Endodermal cell (in vitro differentiated cells): ENCODE results near the gene NR2E3. TPM values are rescaled to one million over a fixed set of nuclear protein-coding genes. Genes with fewer than 3 reads are reported as not detected.

Source experiments
- DNase-seq: peaks from one replicate; pipeline ENCODE4 v3.0.0-alpha.2; 2017
- H3K27ac ChIP-seq: 2 replicates; pipeline ENCODE4 v1.5.1; 2013; ENCODE audit warnings: mild to moderate bottlenecking, low read depth, low read length, moderate library complexity
- H3K27me3 ChIP-seq: 2 replicates; pipeline ENCODE4 v1.6.1; 2013; ENCODE audit warnings: mild to moderate bottlenecking, low read length, moderate library complexity; ENCODE audit not compliant: insufficient read depth, control insufficient read depth, poor library complexity, severe bottlenecking
- H3K36me3 ChIP-seq: 2 replicates; pipeline ENCODE4 v1.7.0; 2013; ENCODE audit warnings: mild to moderate bottlenecking, low read length, moderate library complexity; ENCODE audit not compliant: control insufficient read depth, insufficient read depth
- H3K4me1 ChIP-seq: one replicate; pipeline ENCODE4 v1.7.0; 2013; ENCODE audit warnings: low read length; ENCODE audit not compliant: control insufficient read depth, insufficient read depth
- H3K4me3 ChIP-seq: 2 replicates; pipeline ENCODE4 v1.5.1; 2013; ENCODE audit warnings: mild to moderate bottlenecking, low read length, moderate library complexity
- H3K9ac ChIP-seq: 2 replicates; pipeline ENCODE4 v1.6.1; 2013; ENCODE audit warnings: mild to moderate bottlenecking, low read length, moderate library complexity; ENCODE audit not compliant: poor library complexity, severe bottlenecking; ENCODE audit errors: extremely low read depth
- H3K9me3 ChIP-seq: 2 replicates; pipeline ENCODE4 v1.6.1; 2013; ENCODE audit warnings: mild to moderate bottlenecking, low read length, moderate library complexity; ENCODE audit not compliant: control insufficient read depth
- H3K27ac Mint-ChIP-seq: 2 replicates; pipeline ENCODE4 v1.8.0; 2020; ENCODE audit warnings: mixed read lengths
- H3K27me3 Mint-ChIP-seq: 2 replicates; pipeline ENCODE4 v1.8.0; 2021; ENCODE audit warnings: mild to moderate bottlenecking, mixed read lengths; ENCODE audit not compliant: insufficient read depth
- H3K36me3 Mint-ChIP-seq: 2 replicates; pipeline ENCODE4 v1.8.0; 2020; ENCODE audit warnings: low read depth, mixed read lengths
- H3K4me1 Mint-ChIP-seq: 2 replicates; pipeline ENCODE4 v1.8.0; 2020; ENCODE audit warnings: mixed read lengths
- H3K4me3 Mint-ChIP-seq: 2 replicates; pipeline ENCODE4 v1.8.0; 2020; ENCODE audit warnings: mild to moderate bottlenecking, moderate library complexity, mixed read lengths
- H3K9me3 Mint-ChIP-seq: 2 replicates; pipeline ENCODE4 v1.8.0; 2020; ENCODE audit warnings: mild to moderate bottlenecking, mixed read lengths
- CTCF ChIP-seq: fragments of 200-600 bp; sonication (generic); conservative IDR thresholded peaks from 2 replicates; pipeline ENCODE4 v1.5.0; 2021; ENCODE audit warnings: antibody characterized with exemption, mild to moderate bottlenecking
- WGBS, 2 experiments: methylation state at CpG; one replicate each; pipeline versions ENCODE4 v1.1.5 to v1.1.7; 2013; ENCODE audit warnings: missing lambda C conversion rate in 2 of 2, mixed read lengths in 1 of 2; ENCODE audit not compliant: insufficient coverage in 1 of 2, insufficient read length in 1 of 2; 5-methylcytosine and 5-hydroxymethylcytosine counted together
- total RNA-seq, 2 donors: library from RNA; stranded (reverse); fragmentation: NEBNext Ultra II Directional in 1 of 2; extraction: Animal tissue kit (Norgen Biotek cat#: 25700) in 1 of 2; gene quantifications; 2 replicates in 1 of 2; 3 replicates in 1 of 2; pipeline ENCODE4 v1.2.1, GENCODE V29; 2021

Gene NR2E3
- total RNA-seq, 2 donors from 2014 or later: 0.15 to 0.55 TPM

DNA sequence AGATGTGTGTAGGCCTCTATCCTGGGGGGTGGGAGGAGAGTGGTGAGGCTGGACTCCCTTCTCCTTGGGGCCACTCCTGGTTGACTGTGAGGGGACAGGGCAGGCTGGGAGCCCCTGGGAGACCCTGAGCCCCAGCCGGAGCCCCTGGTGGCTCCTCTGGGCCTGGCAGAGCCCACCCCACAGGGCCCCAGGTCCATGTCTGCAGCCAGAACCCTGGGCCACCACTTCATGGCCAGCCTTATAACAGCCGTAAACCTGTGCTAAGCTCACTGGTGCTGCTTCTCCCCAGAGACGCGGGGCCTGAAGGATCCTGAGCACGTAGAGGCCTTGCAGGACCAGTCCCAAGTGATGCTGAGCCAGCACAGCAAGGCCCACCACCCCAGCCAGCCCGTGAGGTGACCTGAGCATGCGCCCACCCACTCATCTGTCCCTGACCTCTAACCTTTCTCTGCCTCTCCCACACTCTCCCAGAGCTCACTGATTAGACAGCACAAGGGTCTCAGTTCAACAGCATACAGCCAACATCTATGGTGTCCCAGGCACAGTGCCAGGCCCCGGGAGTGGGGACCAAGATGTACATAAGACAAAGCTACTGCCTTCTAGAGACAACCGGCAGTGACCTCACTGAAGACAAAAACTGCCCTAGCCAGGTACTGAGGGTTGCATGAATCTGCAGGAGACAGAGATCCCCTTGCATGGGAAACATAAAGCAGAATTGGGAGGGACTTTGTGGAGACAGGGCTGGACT lies 3.5 kb downstream of the NR2E3 start:
- Mint-ChIP-seq H3K27ac (no peak overlapping the region), H3K4me1 (no peaks in the 10 kb centered on the region)
- no peak for DNase-seq

GRCh38 chr15:71815301-71815700 lies 4.9 kb downstream of the NR2E3 start:
- H3K9me3 Mint-ChIP-seq: peaks cover 10% of the 10 kb centered on the region
- no peak overlapping the region for H3K4me3 Mint-ChIP-seq
- H3K4me3 ChIP-seq: no peak overlapping the region
- no peaks in the 10 kb centered on the region for H3K4me1 Mint-ChIP-seq
- no peak overlapping the region for H3K27ac Mint-ChIP-seq
- no peaks in the 10 kb centered on the region for H3K27me3 Mint-ChIP-seq
- WGBS, 2 experiments: 92 to 100% methylated on average over 2 to 3 of the region's 3 CpGs
- peaks cover 9% of the 10 kb centered on the region for H3K9me3 ChIP-seq
- H3K9ac ChIP-seq: no peak overlapping the region
- no peaks in the 10 kb centered on the region for H3K4me1 ChIP-seq
- H3K36me3 Mint-ChIP-seq: peaks cover 12% of the 10 kb centered on the region
- H3K36me3 ChIP-seq: no peaks in the 10 kb centered on the region
- no peak for DNase-seq
- H3K27me3 ChIP-seq: no peaks in the 10 kb centered on the region
- H3K27ac ChIP-seq: no peak overlapping the region
- no peak for TF ChIP-seq CTCF

More for the DNA sequence above, 3.5 kb downstream of the NR2E3 start:
- Histone ChIP-seq H3K4me3 (no peak overlapping the region), H3K27ac (no peak overlapping the region), H3K9ac (no peak overlapping the region), H3K36me3 (no peaks in the 10 kb centered on the region), H3K9me3 (no peaks in the 10 kb centered on the region), H3K4me1 (no peaks in the 10 kb centered on the region), H3K27me3 (no peaks in the 10 kb centered on the region)
- 92 to 100% methylated on average over 5 to 9 of the region's 9 CpGs for WGBS, 2 experiments
- Mint-ChIP-seq H3K4me3 (no peak overlapping the region), H3K9me3 (peaks cover 7% of the 10 kb centered on the region), H3K36me3 (peaks cover 9% of the 10 kb centered on the region), H3K27me3 (peaks cover 3% of the 10 kb centered on the region)
- TF ChIP-seq CTCF: no peak

DNA sequence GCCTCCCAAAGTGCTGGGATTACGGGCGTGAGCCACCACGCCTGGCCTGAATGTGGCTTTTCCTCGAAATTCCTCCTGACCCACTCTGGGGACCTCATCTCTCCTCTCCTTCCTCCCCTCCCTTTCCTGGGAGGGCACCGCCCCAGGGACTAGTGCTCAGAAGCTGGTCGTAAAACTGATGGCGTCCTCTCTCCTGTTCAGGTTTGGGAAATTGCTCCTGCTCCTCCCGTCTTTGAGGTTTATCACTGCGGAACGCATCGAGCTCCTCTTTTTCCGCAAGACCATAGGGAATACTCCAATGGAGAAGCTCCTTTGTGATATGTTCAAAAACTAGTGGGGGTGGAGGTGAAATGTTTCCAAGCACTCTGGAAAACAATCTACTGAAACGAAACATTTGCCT lies 7.0 kb downstream of the NR2E3 start:
- no peak for DNase-seq
- WGBS, 2 experiments: 95 to 96% methylated on average over 12 to 13 of the region's 13 CpGs

More for the DNA sequence above, 7.0 kb downstream of the NR2E3 start:
- no peak overlapping the region for H3K4me3 ChIP-seq
- no peaks in the 10 kb centered on the region for H3K27me3 Mint-ChIP-seq
- no peaks in the 10 kb centered on the region for H3K4me1 Mint-ChIP-seq
- H3K4me1 ChIP-seq: no peaks in the 10 kb centered on the region
- peaks cover 29% of the 10 kb centered on the region for H3K9me3 ChIP-seq
- H3K36me3 ChIP-seq: peaks cover 7% of the 10 kb centered on the region
- H3K4me3 Mint-ChIP-seq: no peak overlapping the region
- H3K9me3 Mint-ChIP-seq: peaks cover 27% of the 10 kb centered on the region
- TF ChIP-seq CTCF: no peak
- no peaks in the 10 kb centered on the region for H3K27me3 ChIP-seq
- H3K9ac ChIP-seq: no peak overlapping the region
- no peak overlapping the region for H3K27ac Mint-ChIP-seq
- peaks cover 28% of the 10 kb centered on the region for H3K36me3 Mint-ChIP-seq
- H3K27ac ChIP-seq: no peak overlapping the region
